Measurements from ENCODE around the gene SLC25A26.

The SLC25A26 gene

GRCh38 chr3:66353530-66353929 lies 132.7 kb downstream of the SLC25A26 start:
- H3K36me3 ChIP-seq (ENCODE audit: control insufficient read depth, insufficient read depth, low read length, severe bottlenecking), result no peaks in the 10 kb centered on the region
- no peaks in the 10 kb centered on the region for H3K27me3 ChIP-seq (replicated peaks; ENCODE audit: control insufficient read depth, insufficient read depth, low read length)
- H3K9ac ChIP-seq (ENCODE audit: low read length), result no peak overlapping the region
- no peaks in the 10 kb centered on the region for H3K9me3 ChIP-seq (ENCODE audit: control insufficient read depth, low read length)
- H3K4me1 ChIP-seq (ENCODE audit: control insufficient read depth, insufficient read depth, low read length), result no peaks in the 10 kb centered on the region
- H3K4me3 ChIP-seq (ENCODE audit: low read length), result no peak overlapping the region
- DNase-seq (ENCODE audit: low read depth), result peak; percentile 40

DNA sequence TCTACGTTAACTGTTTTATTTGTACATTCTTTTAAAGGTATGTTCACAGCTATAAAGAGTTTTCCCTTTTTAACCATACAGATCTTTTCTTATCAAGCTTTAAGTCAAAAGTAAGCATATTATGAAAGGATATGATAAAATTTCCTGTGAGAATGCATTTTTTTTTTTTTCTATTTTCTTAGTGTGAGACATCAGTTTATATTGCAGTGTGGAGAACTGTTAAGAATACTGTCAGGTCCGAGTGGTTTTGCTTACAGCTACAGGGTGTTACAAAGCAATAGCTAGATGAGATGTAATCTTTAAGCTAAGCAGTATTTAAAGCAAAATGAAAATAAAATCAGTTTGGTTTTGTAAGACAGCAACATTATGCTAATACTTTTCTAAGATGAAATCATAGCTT lies 133.2 kb downstream of the SLC25A26 start:
- no peaks in the 10 kb centered on the region for H3K9me3 ChIP-seq (ENCODE audit: control insufficient read depth, low read length)
- H3K4me1 ChIP-seq (ENCODE audit: control insufficient read depth, insufficient read depth, low read length), result no peaks in the 10 kb centered on the region
- H3K27me3 ChIP-seq (replicated peaks; ENCODE audit: control insufficient read depth, insufficient read depth, low read length), result no peaks in the 10 kb centered on the region
- H3K36me3 ChIP-seq (ENCODE audit: control insufficient read depth, insufficient read depth, low read length, severe bottlenecking), result no peaks in the 10 kb centered on the region
- no peak overlapping the region for H3K4me3 ChIP-seq (ENCODE audit: low read length)
- DNase-seq (ENCODE audit: low read depth), result no peak
- H3K9ac ChIP-seq (ENCODE audit: low read length), result no peak overlapping the region

DNA sequence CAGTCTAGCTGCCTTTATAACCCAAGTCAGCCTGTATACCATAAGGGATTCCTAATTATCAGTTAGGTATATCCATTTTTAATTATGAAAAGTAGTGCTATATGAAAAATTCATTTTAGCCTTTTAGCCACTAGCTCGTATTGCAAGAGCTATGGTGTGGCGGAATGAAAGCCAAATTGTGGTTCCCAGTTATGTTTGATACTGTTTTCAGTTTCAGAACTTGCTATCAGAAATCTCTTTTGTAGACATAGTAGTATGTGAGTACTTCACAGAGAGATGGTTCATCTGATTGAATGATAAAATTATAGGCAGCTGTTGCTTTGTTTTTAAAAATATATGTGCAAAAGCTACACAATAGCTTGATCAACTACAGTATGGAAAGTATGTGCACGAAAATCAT lies 134.6 kb downstream of the SLC25A26 start:
- no peaks in the 10 kb centered on the region for H3K4me1 ChIP-seq (ENCODE audit: control insufficient read depth, insufficient read depth, low read length)
- H3K27me3 ChIP-seq (replicated peaks; ENCODE audit: control insufficient read depth, insufficient read depth, low read length), result no peaks in the 10 kb centered on the region
- no peak overlapping the region for H3K4me3 ChIP-seq (ENCODE audit: low read length)
- H3K9me3 ChIP-seq (ENCODE audit: control insufficient read depth, low read length), result no peaks in the 10 kb centered on the region
- H3K9ac ChIP-seq (ENCODE audit: low read length), result no peak overlapping the region
- no peak for DNase-seq (ENCODE audit: low read depth)
- no peaks in the 10 kb centered on the region for H3K36me3 ChIP-seq (ENCODE audit: control insufficient read depth, insufficient read depth, low read length, severe bottlenecking)

- Histone ChIP-seq H3K27me3 (replicated peaks; ENCODE audit: control insufficient read depth, insufficient read depth, low read length) (no peaks in the 10 kb centered on the region), H3K9me3 (ENCODE audit: control insufficient read depth, low read length) (no peaks in the 10 kb centered on the region), H3K4me1 (ENCODE audit: control insufficient read depth, insufficient read depth, low read length) (no peaks in the 10 kb centered on the region), H3K4me3 (ENCODE audit: low read length) (no peak overlapping the region), H3K9ac (ENCODE audit: low read length) (no peak overlapping the region), H3K36me3 (ENCODE audit: control insufficient read depth, insufficient read depth, low read length, severe bottlenecking) (no peaks in the 10 kb centered on the region)
- no peak for DNase-seq (ENCODE audit: low read depth)
Measured at GRCh38 chr3:66355997-66356396, 135.2 kb downstream of the SLC25A26 start.

- Histone ChIP-seq H3K36me3 (ENCODE audit: control insufficient read depth, insufficient read depth, low read length, severe bottlenecking) (no peaks in the 10 kb centered on the region), H3K9ac (ENCODE audit: low read length) (no peak overlapping the region), H3K4me3 (ENCODE audit: low read length) (no peak overlapping the region), H3K27me3 (replicated peaks; ENCODE audit: control insufficient read depth, insufficient read depth, low read length) (no peaks in the 10 kb centered on the region), H3K4me1 (ENCODE audit: control insufficient read depth, insufficient read depth, low read length) (peaks cover 8% of the 10 kb centered on the region), H3K9me3 (ENCODE audit: control insufficient read depth, low read length) (no peaks in the 10 kb centered on the region)
- no peak for DNase-seq (ENCODE audit: low read depth)
Measured at GRCh38 chr3:66361356-66361755, 140.6 kb downstream of the SLC25A26 start.

- no peaks in the 10 kb centered on the region for H3K36me3 ChIP-seq (ENCODE audit: control insufficient read depth, insufficient read depth, low read length, severe bottlenecking)
- no peak overlapping the region for H3K9ac ChIP-seq (ENCODE audit: low read length)
- H3K9me3 ChIP-seq (ENCODE audit: control insufficient read depth, low read length), result no peaks in the 10 kb centered on the region
- H3K27me3 ChIP-seq (replicated peaks; ENCODE audit: control insufficient read depth, insufficient read depth, low read length), result no peaks in the 10 kb centered on the region
- DNase-seq (ENCODE audit: low read depth), result peak; percentile 53
- H3K4me1 ChIP-seq (ENCODE audit: control insufficient read depth, insufficient read depth, low read length), result peaks cover 8% of the 10 kb centered on the region
- H3K4me3 ChIP-seq (ENCODE audit: low read length), result no peak overlapping the region
Measured at GRCh38 chr3:66362541-66362941, 141.7 kb downstream of the SLC25A26 start.

DNA sequence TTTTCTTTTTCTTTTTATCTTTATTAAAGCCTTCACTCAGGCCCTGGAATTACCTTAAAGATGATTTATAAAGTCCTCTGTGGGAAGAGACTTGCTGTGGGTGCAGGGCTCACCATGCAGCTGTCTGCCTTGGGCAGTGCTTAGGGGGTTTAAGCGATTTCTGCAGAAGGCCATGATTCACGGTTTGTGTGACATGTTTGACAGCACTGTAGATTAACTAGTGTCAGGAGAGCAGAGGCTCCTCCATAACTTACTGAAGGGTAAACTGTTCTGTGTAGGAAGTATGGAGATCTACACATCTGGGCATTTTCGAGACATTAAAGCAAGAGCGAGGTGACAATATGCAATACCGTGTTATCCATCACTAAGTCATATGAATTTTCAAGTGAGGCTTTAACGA lies 142.3 kb downstream of the SLC25A26 start:
- Histone ChIP-seq H3K4me3 (ENCODE audit: low read length) (no peak overlapping the region), H3K9me3 (ENCODE audit: control insufficient read depth, low read length) (no peaks in the 10 kb centered on the region), H3K9ac (ENCODE audit: low read length) (no peak overlapping the region), H3K36me3 (ENCODE audit: control insufficient read depth, insufficient read depth, low read length, severe bottlenecking) (no peaks in the 10 kb centered on the region), H3K27me3 (replicated peaks; ENCODE audit: control insufficient read depth, insufficient read depth, low read length) (no peaks in the 10 kb centered on the region), H3K4me1 (ENCODE audit: control insufficient read depth, insufficient read depth, low read length) (peaks cover 8% of the 10 kb centered on the region)
- no peak for DNase-seq (ENCODE audit: low read depth)

DNA sequence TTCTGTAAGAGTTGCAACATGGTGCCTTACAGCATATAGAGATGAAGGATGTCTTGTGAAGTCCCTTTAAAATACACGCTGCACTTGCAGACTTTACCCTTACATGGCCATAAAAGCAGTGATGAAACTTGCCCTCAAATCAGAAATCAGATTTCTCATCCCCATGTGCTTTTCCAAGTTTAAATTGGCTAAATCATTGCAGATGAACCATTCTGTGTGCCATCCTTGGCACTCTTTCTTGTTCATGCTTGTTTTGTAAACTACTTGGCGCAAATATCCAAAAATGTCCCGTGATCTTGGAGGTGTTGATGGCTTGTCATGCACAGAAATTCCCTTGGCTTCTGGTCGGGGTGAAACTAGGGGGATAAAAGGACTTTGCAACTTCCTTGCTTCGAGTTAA lies 144.3 kb downstream of the SLC25A26 start:
- Histone ChIP-seq H3K4me3 (ENCODE audit: low read length) (no peak overlapping the region), H3K9me3 (ENCODE audit: control insufficient read depth, low read length) (no peaks in the 10 kb centered on the region), H3K27me3 (replicated peaks; ENCODE audit: control insufficient read depth, insufficient read depth, low read length) (no peaks in the 10 kb centered on the region), H3K9ac (ENCODE audit: low read length) (no peak overlapping the region), H3K36me3 (ENCODE audit: control insufficient read depth, insufficient read depth, low read length, severe bottlenecking) (peaks cover under 1% of the 10 kb centered on the region), H3K4me1 (ENCODE audit: control insufficient read depth, insufficient read depth, low read length) (peaks cover 8% of the 10 kb centered on the region)
- no peak for DNase-seq (ENCODE audit: low read depth)

- no peak overlapping the region for H3K4me3 ChIP-seq (ENCODE audit: low read length)
- no peak for DNase-seq (ENCODE audit: low read depth)
- H3K36me3 ChIP-seq (ENCODE audit: control insufficient read depth, insufficient read depth, low read length, severe bottlenecking), result peaks cover 9% of the 10 kb centered on the region
- H3K9ac ChIP-seq (ENCODE audit: low read length), result no peak overlapping the region
- H3K4me1 ChIP-seq (ENCODE audit: control insufficient read depth, insufficient read depth, low read length), result peaks cover 8% of the 10 kb centered on the region
- H3K27me3 ChIP-seq (replicated peaks; ENCODE audit: control insufficient read depth, insufficient read depth, low read length), result no peaks in the 10 kb centered on the region
- no peaks in the 10 kb centered on the region for H3K9me3 ChIP-seq (ENCODE audit: control insufficient read depth, low read length)
Measured at GRCh38 chr3:66366747-66367146, 145.9 kb downstream of the SLC25A26 start.

- H3K4me3 ChIP-seq (ENCODE audit: low read length), result no peak overlapping the region
- DNase-seq (ENCODE audit: low read depth), result no peak
- no peaks in the 10 kb centered on the region for H3K4me1 ChIP-seq (ENCODE audit: control insufficient read depth, insufficient read depth, low read length)
- H3K27me3 ChIP-seq (replicated peaks; ENCODE audit: control insufficient read depth, insufficient read depth, low read length), result no peaks in the 10 kb centered on the region
- peaks cover 9% of the 10 kb centered on the region for H3K36me3 ChIP-seq (ENCODE audit: control insufficient read depth, insufficient read depth, low read length, severe bottlenecking)
- no peak overlapping the region for H3K9ac ChIP-seq (ENCODE audit: low read length)
- no peaks in the 10 kb centered on the region for H3K9me3 ChIP-seq (ENCODE audit: control insufficient read depth, low read length)
Measured at GRCh38 chr3:66367979-66368378, 147.2 kb downstream of the SLC25A26 start.

GRCh38 chr3:66370179-66370578 lies 149.4 kb downstream of the SLC25A26 start:
- Histone ChIP-seq H3K9ac (ENCODE audit: low read length) (no peak overlapping the region), H3K4me1 (ENCODE audit: control insufficient read depth, insufficient read depth, low read length) (no peaks in the 10 kb centered on the region), H3K27me3 (replicated peaks; ENCODE audit: control insufficient read depth, insufficient read depth, low read length) (no peaks in the 10 kb centered on the region), H3K9me3 (ENCODE audit: control insufficient read depth, low read length) (no peaks in the 10 kb centered on the region), H3K36me3 (ENCODE audit: control insufficient read depth, insufficient read depth, low read length, severe bottlenecking) (peaks cover 9% of the 10 kb centered on the region), H3K4me3 (ENCODE audit: low read length) (no peak overlapping the region)
- no peak for DNase-seq (ENCODE audit: low read depth)

DNA sequence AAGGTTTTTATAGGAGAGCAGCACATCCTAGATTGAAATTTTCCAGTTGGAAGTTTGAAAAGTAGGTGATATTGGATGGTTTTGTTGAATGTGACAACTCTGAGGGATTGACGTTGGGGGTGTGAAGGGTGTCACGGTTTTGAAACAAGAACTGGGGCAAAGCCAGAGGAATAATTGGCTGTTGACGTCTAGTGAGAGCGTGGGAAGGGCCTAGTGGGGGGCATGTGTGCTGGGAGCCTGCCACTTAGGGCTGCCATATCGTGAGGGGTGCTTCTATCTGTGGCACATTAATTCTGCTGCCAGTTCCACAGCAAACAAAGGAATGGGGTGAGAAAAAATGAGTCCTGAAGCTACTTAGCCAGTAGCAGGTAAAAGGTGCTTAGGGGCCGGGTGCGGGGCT lies 150.6 kb downstream of the SLC25A26 start:
- H3K27me3 ChIP-seq (replicated peaks; ENCODE audit: control insufficient read depth, insufficient read depth, low read length), result no peaks in the 10 kb centered on the region
- DNase-seq (ENCODE audit: low read depth), result no peak
- H3K9ac ChIP-seq (ENCODE audit: low read length), result no peak overlapping the region
- peaks cover 9% of the 10 kb centered on the region for H3K36me3 ChIP-seq (ENCODE audit: control insufficient read depth, insufficient read depth, low read length, severe bottlenecking)
- peaks cover 3% of the 10 kb centered on the region for H3K4me1 ChIP-seq (ENCODE audit: control insufficient read depth, insufficient read depth, low read length)
- no peak overlapping the region for H3K4me3 ChIP-seq (ENCODE audit: low read length)
- H3K9me3 ChIP-seq (ENCODE audit: control insufficient read depth, low read length), result no peaks in the 10 kb centered on the region

Measured in adipocyte (in vitro differentiated cells).